PC-9 (cell line): Measurements from ENCODE around the gene KIAA1328. TPM values are rescaled to one million over a fixed set of nuclear protein-coding genes. Genes with fewer than 3 reads are reported as not detected.

Experiments used
- BruUV-seq: library from RNA; stranded (reverse); fragments of 400-500 nt; replicated peaks from 2 replicates; lab custom pipeline; 2021; lab: Mats Ljungman, UMichigan
- CTCF ChIA-PET: fragments of 300-600 bp; sonication (Branson Sonifier 250); formaldehyde crosslinking; loops from one replicate; lab custom pipeline; 2022; ENCODE audit warnings: antibody characterized with exemption; lab: Charles Lee
- POLR2A ChIA-PET: fragments of 300-600 bp; sonication (Branson Sonifier 250); formaldehyde crosslinking; loops from one replicate; lab custom pipeline; 2022; ENCODE audit warnings: antibody characterized with exemption; ENCODE audit not compliant: unreplicated experiment; lab: Charles Lee
- DNase-seq, 2 experiments: peaks; one replicate each; pipeline versions ENCODE4 v3.0.0 to v3.0.0-alpha.2; 2015 to 2022; ENCODE audit warnings: mixed read lengths in 1 of 2
- H2AFZ ChIP-seq: fragments of 200-600 bp; sonication (generic); 2 replicates; pipeline ENCODE4 v1.8.1; 2017; ENCODE audit warnings: antibody characterized with exemption
- H3F3A ChIP-seq: fragments of 200-600 bp; sonication (generic); 2 replicates; pipeline ENCODE4 v1.8.1; 2017; ENCODE audit warnings: antibody characterized with exemption, mild to moderate bottlenecking, low read depth; ENCODE audit not compliant: insufficient read depth
- H3K27ac ChIP-seq: fragments of 200-600 bp; sonication (generic); 2 replicates; pipeline ENCODE4 v1.6.1; 2016; ENCODE audit warnings: mixed run types
- H3K27me3 ChIP-seq: fragments of 200-600 bp; sonication (generic); 2 replicates; pipeline ENCODE4 v1.6.1; 2016; ENCODE audit warnings: low read depth, mixed run types; ENCODE audit not compliant: insufficient read depth
- H3K36me3 ChIP-seq: fragments of 200-600 bp; sonication (generic); 2 replicates; pipeline ENCODE4 v1.6.1; 2016; ENCODE audit warnings: low read depth, mixed run types
- H3K4me1 ChIP-seq: fragments of 200-600 bp; sonication (generic); replicated peaks from 2 replicates; pipeline ENCODE4 v1.6.1; 2016; ENCODE audit warnings: mixed run types; ENCODE audit not compliant: insufficient read depth
- H3K4me2 ChIP-seq: fragments of 200-600 bp; sonication (generic); 2 replicates; pipeline ENCODE4 v1.6.1; 2017; ENCODE audit warnings: mixed run types
- H3K4me3 ChIP-seq: fragments of 200-600 bp; sonication (generic); 2 replicates; pipeline ENCODE4 v1.6.1; 2016; ENCODE audit warnings: mixed run types
- H3K79me2 ChIP-seq: fragments of 200-600 bp; sonication (generic); 2 replicates; pipeline ENCODE4 v1.6.1; 2017; ENCODE audit warnings: low read depth, mixed run types
- H3K9me2 ChIP-seq: fragments of 200-600 bp; sonication (generic); 2 replicates; pipeline ENCODE4 v1.8.1; 2017; ENCODE audit warnings: mild to moderate bottlenecking; ENCODE audit not compliant: insufficient read depth
- H3K9me3 ChIP-seq: fragments of 200-600 bp; sonication (generic); 2 replicates; pipeline ENCODE4 v1.8.1; 2016; ENCODE audit warnings: low read depth; ENCODE audit not compliant: insufficient read depth
- H4K20me1 ChIP-seq: fragments of 200-600 bp; sonication (generic); 2 replicates; pipeline ENCODE4 v1.8.1; 2017; ENCODE audit not compliant: insufficient read depth
- CTCF ChIP-seq: fragments of 200-600 bp; sonication (generic); conservative IDR thresholded peaks from 2 replicates; pipeline ENCODE4 v1.6.1; 2017; ENCODE audit warnings: mixed run types, antibody characterized with exemption, mild to moderate bottlenecking, moderate library complexity
- EZH2 ChIP-seq: fragments of 200-600 bp; sonication (generic); IDR thresholded peaks from 2 replicates; pipeline ENCODE4 v1.8.0; 2017; ENCODE audit warnings: antibody characterized with exemption, low read depth
- intact Hi-C: fragments of 100-400 bp; cut with micrococcal nuclease; formaldehyde crosslinking; loops from one replicate; pipeline ENCODE4 v1.10.0; 2022; ENCODE audit not compliant: unreplicated experiment
- total RNA-seq: library from RNA; stranded (reverse); gene quantifications from 2 replicates; pipeline ENCODE4 v1.2.3, GENCODE V29; 2021

KIAA1328 gene
- total RNA-seq, 1 experiment from 2014 or later = 6.5 TPM

- Histone ChIP-seq H3K9me2 (no peaks in the 10 kb centered on the region), H3K4me1 (no peaks in the 10 kb centered on the region), H3K79me2 (no peaks in the 10 kb centered on the region), H3K9me3 (no peaks in the 10 kb centered on the region), H3K36me3 (no peaks in the 10 kb centered on the region), H3K4me2 (no peak overlapping the region), H2AFZ (no peak overlapping the region), H4K20me1 (no peaks in the 10 kb centered on the region), H3K4me3 (no peak overlapping the region), H3K27me3 (peaks cover 32% of the 10 kb centered on the region), H3K27ac (no peak overlapping the region), H3F3A (no peaks in the 10 kb centered on the region)
- intact Hi-C loops = no loop called here
- ChIA-PET CTCF (no interaction called here), POLR2A (no interaction called here)
- no peak for DNase-seq
- TF ChIP-seq CTCF = no peak
- no peak for TF ChIP-seq EZH2
- no TSS peak for BruUV-seq
Observed at GRCh38 chr18:37259711-37260110, 430.8 kb downstream of the KIAA1328 start.

DNA sequence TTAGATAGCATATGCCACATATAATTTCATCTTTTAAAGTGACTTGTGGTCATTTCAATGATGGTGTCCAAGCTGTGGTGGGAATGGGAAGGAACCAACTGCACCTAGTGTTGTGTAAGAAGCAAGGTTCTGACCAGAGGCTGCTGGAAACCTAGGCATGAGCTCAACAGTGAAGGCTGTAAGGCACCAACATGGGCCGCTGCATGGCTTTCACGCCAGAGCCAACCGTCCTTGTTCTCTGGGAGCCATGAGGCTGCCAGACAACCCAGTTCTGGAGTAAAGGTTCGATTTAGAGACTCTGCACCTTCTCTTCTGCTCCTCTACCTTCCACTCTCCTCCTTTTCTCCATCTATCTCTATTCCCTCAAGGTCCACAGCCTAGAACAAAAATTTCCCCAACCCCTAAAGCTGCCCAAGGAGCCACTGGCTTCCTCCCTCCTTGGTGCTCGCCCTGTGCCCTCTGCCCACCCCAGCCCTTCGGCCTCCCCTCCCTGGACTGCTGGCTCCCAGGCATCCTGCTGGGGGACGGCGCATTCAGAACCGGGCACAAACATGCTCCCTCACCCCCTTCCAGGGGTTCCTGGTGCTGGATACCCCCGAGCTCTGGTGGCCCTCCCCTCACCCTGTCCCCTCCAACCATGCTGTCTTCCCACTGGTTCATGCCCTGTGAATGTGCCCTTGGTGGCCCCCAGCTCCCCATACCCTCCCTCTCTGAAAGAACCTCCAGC lies 431.6 kb downstream of the KIAA1328 start:
- no peak overlapping the region for H3K4me3 ChIP-seq
- no TSS peak for BruUV-seq
- no peak overlapping the region for H2AFZ ChIP-seq
- no peaks in the 10 kb centered on the region for H3F3A ChIP-seq
- H3K4me2 ChIP-seq = no peak overlapping the region
- H4K20me1 ChIP-seq = no peaks in the 10 kb centered on the region
- H3K4me1 ChIP-seq = no peaks in the 10 kb centered on the region
- intact Hi-C loops = no loop called here
- DNase-seq = no peak
- POLR2A ChIA-PET = no interaction called here
- TF ChIP-seq EZH2 (no peak), CTCF (no peak)
- H3K27ac ChIP-seq = no peak overlapping the region
- no peaks in the 10 kb centered on the region for H3K9me2 ChIP-seq
- H3K36me3 ChIP-seq = no peaks in the 10 kb centered on the region
- H3K27me3 ChIP-seq = peaks cover 26% of the 10 kb centered on the region
- CTCF ChIA-PET = no interaction called here
- no peaks in the 10 kb centered on the region for H3K9me3 ChIP-seq
- no peaks in the 10 kb centered on the region for H3K79me2 ChIP-seq

DNA sequence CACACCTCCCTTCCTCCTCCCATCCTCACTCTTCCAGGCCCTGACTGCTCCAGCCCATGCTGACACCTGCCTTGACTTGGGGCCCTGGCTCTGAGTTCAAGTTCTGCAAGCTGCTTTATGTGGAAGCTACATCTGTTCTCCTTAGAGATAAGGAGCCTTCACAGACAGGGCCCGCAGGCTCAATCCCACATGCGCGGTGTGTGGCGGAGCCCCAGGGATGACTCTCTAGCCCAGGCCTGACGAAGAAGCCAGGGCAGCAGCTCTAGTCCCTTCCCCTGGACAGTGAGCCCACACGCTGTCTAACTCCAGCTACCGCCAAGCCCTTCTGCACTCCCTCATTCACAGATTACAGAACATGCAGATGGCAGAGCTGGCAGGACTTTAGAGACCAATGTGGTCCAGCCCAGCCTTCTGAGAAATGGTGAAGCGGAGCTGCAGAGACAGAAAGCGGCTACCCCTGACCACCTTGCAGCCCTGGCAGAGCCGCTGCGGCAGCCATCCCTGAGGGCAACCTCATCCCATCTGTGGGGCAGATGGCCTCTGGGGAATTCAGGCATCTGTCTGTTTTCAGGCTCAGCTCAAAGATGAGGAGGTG lies 432.4 kb downstream of the KIAA1328 start:
- H4K20me1 ChIP-seq = no peaks in the 10 kb centered on the region

More for the DNA sequence above, 432.4 kb downstream of the KIAA1328 start:
- no TSS peak for BruUV-seq
- H2AFZ ChIP-seq = no peak overlapping the region
- H3K27ac ChIP-seq = no peak overlapping the region
- intact Hi-C loops = no loop called here
- no peaks in the 10 kb centered on the region for H3F3A ChIP-seq
- H3K4me2 ChIP-seq = no peak overlapping the region
- peaks cover 24% of the 10 kb centered on the region for H3K27me3 ChIP-seq
- no peak for TF ChIP-seq EZH2
- TF ChIP-seq CTCF = no peak
- CTCF ChIA-PET = no interaction called here
- no peak overlapping the region for H3K4me3 ChIP-seq
- no peaks in the 10 kb centered on the region for H3K9me3 ChIP-seq
- no peaks in the 10 kb centered on the region for H3K79me2 ChIP-seq
- POLR2A ChIA-PET = no interaction called here
- no peaks in the 10 kb centered on the region for H3K4me1 ChIP-seq
- H3K36me3 ChIP-seq = no peaks in the 10 kb centered on the region
- H3K9me2 ChIP-seq = no peaks in the 10 kb centered on the region
- DNase-seq = no peak
